HG02763 (cell line): Measurements from ENCODE around the gene SPIB.
"Not testable (repeated sequence)": the region's sequence is repeated elsewhere in the genome, so short reads cannot be mapped to it uniquely, and the experiment has no call there.

ENCODE experiments used
- ATAC-seq: cut with Tn5 transposase; IDR thresholded peaks from one replicate; pipeline ENCODE4 v1.9.1; 2021; ENCODE audit warnings: mild to moderate bottlenecking, moderate library complexity; ENCODE audit not compliant: unreplicated experiment

SPIB gene

GRCh38 chr19:50465986-50466705 is 47.4 kb downstream of the SPIB start:
- ATAC-seq: no peak

- ATAC-seq: no peak
Observed at GRCh38 chr19:50466706-50467039, 47.9 kb downstream of the SPIB start.

GRCh38 chr19:50467566-50467965 is 48.8 kb downstream of the SPIB start:
- ATAC-seq: no peak

- ATAC-seq: no peak
Observed at GRCh38 chr19:50468818-50469217, 50.1 kb downstream of the SPIB start.

- not testable (repeated sequence) for ATAC-seq
Observed at GRCh38 chr19:50473336-50473735, 54.6 kb downstream of the SPIB start.

- no peak for ATAC-seq
Observed at GRCh38 chr19:50475101-50475568, 56.4 kb downstream of the SPIB start.

- ATAC-seq: peak; percentile 24
Observed at GRCh38 chr19:50475736-50476223, 57.0 kb downstream of the SPIB start.

GRCh38 chr19:50476224-50476906 is 57.6 kb downstream of the SPIB start, which contains the start of the genes EMC10 and GARIN5A:
Gene EMC10, plus strand, starts transcription at chr19:50476507. Its CDS starts 38 bp downstream, at chr19:50476545.
Gene GARIN5A, minus strand, starts transcription at chr19:50476848. Its CDS starts 460 bp downstream, at chr19:50476388.
- ATAC-seq: peak; percentile 82

- ATAC-seq: no peak
Observed at GRCh38 chr19:50476907-50477238, 58.1 kb downstream of the SPIB start.

- no peak for ATAC-seq
Observed at GRCh38 chr19:50477751-50478515, 59.2 kb downstream of the SPIB start.

- ATAC-seq: no peak
Observed at GRCh38 chr19:50478901-50479715, 60.4 kb downstream of the SPIB start.

GRCh38 chr19:50479761-50480251 is 61.1 kb downstream of the SPIB start:
- no peak for ATAC-seq

GRCh38 chr19:50480281-50481111 is 61.8 kb downstream of the SPIB start:
- no peak for ATAC-seq
